Superior temporal gyrus (tissue), 1 donor: ENCODE data around the gene MNAT1.
"Not testable (repeated sequence)": the region's sequence is repeated elsewhere in the genome, so short reads cannot be mapped to it uniquely, and the experiment has no call there.

Experiments
- DNase-seq: peaks from one replicate; pipeline ENCODE4 v3.0.0-alpha.2; 2016; ENCODE audit errors: extremely low spot score

The MNAT1 gene

GRCh38 chr14:60805841-60806430 lies 71.4 kb downstream of the MNAT1 start:
- no peak for DNase-seq

- DNase-seq = no peak
Measured at GRCh38 chr14:60807247-60807646, 72.7 kb downstream of the MNAT1 start.

- DNase-seq = no peak
Measured at GRCh38 chr14:60807971-60808370, 73.4 kb downstream of the MNAT1 start.

- DNase-seq = no peak
Measured at GRCh38 chr14:60812987-60813386, 78.4 kb downstream of the MNAT1 start.

GRCh38 chr14:60815371-60815770 lies 80.8 kb downstream of the MNAT1 start:
- DNase-seq = no peak

- DNase-seq = no peak
Measured at GRCh38 chr14:60817113-60817512, 82.6 kb downstream of the MNAT1 start.

GRCh38 chr14:60819575-60819974 lies 85.0 kb downstream of the MNAT1 start:
- no peak for DNase-seq

- no peak for DNase-seq
Measured at GRCh38 chr14:60838601-60839000, 104.0 kb downstream of the MNAT1 start.

GRCh38 chr14:60839057-60839456 lies 104.5 kb downstream of the MNAT1 start:
- DNase-seq = no peak

GRCh38 chr14:60839657-60840056 lies 105.1 kb downstream of the MNAT1 start:
- DNase-seq = no peak

- no peak for DNase-seq
Measured at GRCh38 chr14:60840313-60840712, 105.8 kb downstream of the MNAT1 start.

GRCh38 chr14:60845523-60845922 lies 111.0 kb downstream of the MNAT1 start:
- no peak for DNase-seq

- DNase-seq = no peak
Measured at GRCh38 chr14:60848066-60848465, 113.5 kb downstream of the MNAT1 start.

- not testable (repeated sequence) for DNase-seq
Measured at GRCh38 chr14:60851692-60852091, 117.1 kb downstream of the MNAT1 start.

GRCh38 chr14:60856111-60856510 lies 121.5 kb downstream of the MNAT1 start:
- DNase-seq = no peak

GRCh38 chr14:60859525-60859924 lies 125.0 kb downstream of the MNAT1 start:
- no peak for DNase-seq

- DNase-seq = no peak
Measured at GRCh38 chr14:60861545-60862140, 127.1 kb downstream of the MNAT1 start.

GRCh38 chr14:60862283-60862682 lies 127.7 kb downstream of the MNAT1 start:
- DNase-seq = no peak

- DNase-seq = no peak
Measured at GRCh38 chr14:60863249-60863648, 128.7 kb downstream of the MNAT1 start.

GRCh38 chr14:60865378-60866127 lies 131.0 kb downstream of the MNAT1 start:
- no peak for DNase-seq

GRCh38 chr14:60867503-60868172 lies 133.1 kb downstream of the MNAT1 start:
- DNase-seq = no peak

GRCh38 chr14:60878121-60878520 lies 143.6 kb downstream of the MNAT1 start:
- DNase-seq = no peak

GRCh38 chr14:60878536-60878935 lies 144.0 kb downstream of the MNAT1 start:
- no peak for DNase-seq
